PC-3 (cell line): ENCODE data around the gene PSPH. TPM values are rescaled to one million over a fixed set of nuclear protein-coding genes. Genes with fewer than 3 reads are reported as not detected.

Experiments
- ATAC-seq: fragments of 200-7000 bp; cut with Tn5 transposase; 2 replicates; pipeline ENCODE4 v1.9.1; 2020; ENCODE audit warnings: mild to moderate bottlenecking, moderate library complexity
- BruUV-seq: library from RNA; stranded (reverse); fragments of 400-500 nt; replicated peaks from 2 replicates; lab custom pipeline; 2021; lab: Mats Ljungman, UMichigan
- CTCF ChIA-PET: fragments of 300-600 bp; sonication (Branson Sonifier 250); formaldehyde crosslinking; loops from one replicate; lab custom pipeline; 2022; ENCODE audit warnings: antibody characterized with exemption; lab: Charles Lee
- POLR2A ChIA-PET: fragments of 300-600 bp; sonication (Branson Sonifier 250); formaldehyde crosslinking; loops from one replicate; lab custom pipeline; 2022; ENCODE audit warnings: antibody characterized with exemption; ENCODE audit not compliant: unreplicated experiment; lab: Charles Lee
- DNase-seq: peaks from one replicate; pipeline ENCODE4 v3.0.0-alpha.2; 2015
- H2AFZ ChIP-seq: fragments of 300-600 bp; sonication (generic); 2 replicates; pipeline ENCODE4 v1.6.0; 2016; ENCODE audit warnings: antibody characterized with exemption, low read length
- H3F3A ChIP-seq: fragments of 300-600 bp; sonication (generic); one replicate; pipeline ENCODE4 v1.6.0; 2017; ENCODE audit warnings: antibody characterized with exemption, low read length, control low read depth, mild to moderate bottlenecking; ENCODE audit not compliant: unreplicated experiment
- H3K27ac ChIP-seq: fragments of 300-600 bp; sonication (generic); 2 replicates; pipeline ENCODE4 v1.5.1; 2016; ENCODE audit warnings: mild to moderate bottlenecking, low read length
- H3K27me3 ChIP-seq: fragments of 300-600 bp; sonication (generic); 2 replicates; pipeline ENCODE4 v1.6.1; 2016; ENCODE audit warnings: low read length, mixed read lengths
- H3K36me3 ChIP-seq: fragments of 300-600 bp; sonication (generic); 2 replicates; pipeline ENCODE4 v1.6.1; 2016; ENCODE audit warnings: low read depth, mixed run types, low read length, mixed read lengths
- H3K4me1 ChIP-seq: fragments of 300-600 bp; sonication (generic); 2 replicates; pipeline ENCODE4 v1.5.1; 2016; ENCODE audit warnings: low read length; ENCODE audit not compliant: insufficient read depth
- H3K4me2 ChIP-seq: fragments of 300-600 bp; sonication (generic); 2 replicates; pipeline ENCODE4 v1.6.0; 2016; ENCODE audit warnings: low read length
- H3K4me3 ChIP-seq: fragments of 300-600 bp; sonication (generic); 2 replicates; pipeline ENCODE4 v1.5.1; 2016; ENCODE audit warnings: mild to moderate bottlenecking, low read length, mixed read lengths
- H3K79me2 ChIP-seq: fragments of 300-600 bp; sonication (generic); 2 replicates; pipeline ENCODE4 v1.6.1; 2017; ENCODE audit warnings: low read length, mixed read lengths
- H3K9ac ChIP-seq: fragments of 300-600 bp; sonication (generic); 2 replicates; pipeline ENCODE4 v1.6.0; 2016; ENCODE audit warnings: mild to moderate bottlenecking, low read length
- H3K9me2 ChIP-seq: fragments of 300-600 bp; sonication (generic); replicated peaks from 2 replicates; pipeline ENCODE4 v1.6.1; 2016; ENCODE audit warnings: mixed run types, low read length, mixed read lengths
- H3K9me3 ChIP-seq: fragments of 300-600 bp; sonication (generic); 2 replicates; pipeline ENCODE4 v1.6.1; 2016; ENCODE audit warnings: low read length, mixed read lengths
- H4K20me1 ChIP-seq: fragments of 300-600 bp; sonication (generic); 2 replicates; pipeline ENCODE4 v1.6.1; 2016; ENCODE audit warnings: low read length, mixed read lengths
- CTCF ChIP-seq: fragments of 300-600 bp; sonication (generic); conservative IDR thresholded peaks from 2 replicates; pipeline ENCODE4 v1.5.1; 2017; ENCODE audit warnings: antibody characterized with exemption, low read depth, mild to moderate bottlenecking, low read length
- EZH2 ChIP-seq: fragments of 300-600 bp; sonication (generic); IDR thresholded peaks from one replicate; pipeline ENCODE4 v1.6.1; 2017; ENCODE audit warnings: antibody characterized with exemption, mild to moderate bottlenecking, low read length; ENCODE audit not compliant: unreplicated experiment
- EZH2phosphoT487 ChIP-seq: fragments of 300-600 bp; sonication (generic); IDR thresholded peaks from 2 replicates; pipeline ENCODE4 v1.6.1; 2018; ENCODE audit warnings: mild to moderate bottlenecking, antibody characterized with exemption, low read length, borderline replicate concordance
- intact Hi-C: fragments of 100-400 bp; cut with micrococcal nuclease; formaldehyde crosslinking; loops from 2 replicates; pipeline ENCODE4 v1.9.0; 2023
- total RNA-seq: library from RNA; depleted of rRNA; stranded (reverse); fragments of >200 nt; gene quantifications from 2 replicates; pipeline ENCODE4 v1.2.3, GENCODE V29; 2014; rRNA removed

PSPH gene
- total RNA-seq, 1 experiment from 2014 or later, result 66.3 TPM

GRCh38 chr7:55962014-55962413 lies 89.2 kb downstream of the PSPH start:
- TF ChIP-seq EZH2phosphoT487, result no peak
- TF ChIP-seq CTCF, result no peak
- TF ChIP-seq EZH2, result no peak
- no peaks in the 10 kb centered on the region for H4K20me1 ChIP-seq
- no peak overlapping the region for H3K9ac ChIP-seq
- no peak overlapping the region for H3K27ac ChIP-seq
- peaks cover 14% of the 10 kb centered on the region for H3K79me2 ChIP-seq
- H3K27me3 ChIP-seq, result no peaks in the 10 kb centered on the region
- no peaks in the 10 kb centered on the region for H3K36me3 ChIP-seq
- peaks cover 8% of the 10 kb centered on the region for H3F3A ChIP-seq
- H2AFZ ChIP-seq, result no peak overlapping the region
- no peak overlapping the region for H3K4me3 ChIP-seq
- no peak overlapping the region for H3K4me2 ChIP-seq
- ATAC-seq, result no peak
- BruUV-seq, result no TSS peak
- H3K9me2 ChIP-seq, result no peaks in the 10 kb centered on the region
- CTCF ChIA-PET, result no interaction called here
- H3K9me3 ChIP-seq, result no peaks in the 10 kb centered on the region
- intact Hi-C loops, result no loop called here
- DNase-seq, result no peak
- POLR2A ChIA-PET, result no interaction called here
- H3K4me1 ChIP-seq, result peaks cover 15% of the 10 kb centered on the region

Other genes with a start within 250 kb of the PSPH start
- not detected in 2 replicates for gene SEPTIN14, start 188.7 kb downstream of the PSPH start, total RNA-seq
- gene ZNF713, start 164.0 kb downstream of the PSPH start, total RNA-seq, result 2.0 and 2.1 TPM in 2 replicates
- gene MRPS17, start 99.6 kb downstream of the PSPH start, total RNA-seq, result 16.9 and 20.1 TPM in 2 replicates
- gene NIPSNAP2, start 86.9 kb downstream of the PSPH start, total RNA-seq, result 63.9 and 65.8 TPM in 2 replicates
- gene CCT6A, start 321 bp upstream of the PSPH start, total RNA-seq, result 316 and 338 TPM in 2 replicates
- gene SUMF2, start 12.8 kb upstream of the PSPH start, total RNA-seq, result 57.4 and 65.6 TPM in 2 replicates
- gene PHKG1, start 41.5 kb upstream of the PSPH start, total RNA-seq, result 0.75 and 1.3 TPM in 2 replicates
- 499 and 578 TPM in 2 replicates for gene CHCHD2, start 55.0 kb upstream of the PSPH start, total RNA-seq
- not detected in 2 replicates for gene NUPR2, start 65.0 kb upstream of the PSPH start, total RNA-seq